Stimulated activated naive CD8-positive, alpha-beta T cell treated with anti-CD3 and anti-CD28 coated beads, Interleukin-15, Interleukin-2, amounts not matched to agents 100 U/mL and 50 U/mL, for 24 hours (primary cell): ENCODE measurements around the gene EGFR.

Experiments used
- ATAC-seq: fragments of 150-1000 bp; cut with Tn5 transposase; one replicate; pipeline ENCODE4 v1.10.0; 2021
- DNase-seq: peaks from one replicate; pipeline ENCODE4 v3.0.0; 2021

Gene EGFR

GRCh38 chr7:55171157-55171556 lies 152.3 kb downstream of the EGFR start:
- no peak for ATAC-seq

GRCh38 chr7:55172161-55172560 lies 153.3 kb downstream of the EGFR start:
- DNase-seq: no peak

More at GRCh38 chr7:55171157-55171556, 152.3 kb downstream of the EGFR start:
- no peak for DNase-seq

GRCh38 chr7:55172881-55173609 lies 154.2 kb downstream of the EGFR start:
- DNase-seq: no peak

More at GRCh38 chr7:55172161-55172560, 153.3 kb downstream of the EGFR start:
- no peak for ATAC-seq

GRCh38 chr7:55173671-55174070 lies 154.9 kb downstream of the EGFR start:
- DNase-seq (no peak), ATAC-seq (no peak)

More at GRCh38 chr7:55172881-55173609, 154.2 kb downstream of the EGFR start:
- ATAC-seq: no peak

GRCh38 chr7:55174456-55174855 lies 155.6 kb downstream of the EGFR start:
- DNase-seq (no peak), ATAC-seq (no peak)

GRCh38 chr7:55174856-55175255 lies 156.0 kb downstream of the EGFR start:
- no peak for DNase-seq
- no peak for ATAC-seq

- ATAC-seq: no peak
- no peak for DNase-seq
Observed at GRCh38 chr7:55177068-55177530, 158.3 kb downstream of the EGFR start.

- DNase-seq: no peak
- ATAC-seq: no peak
Observed at GRCh38 chr7:55177589-55178261, 158.9 kb downstream of the EGFR start.

GRCh38 chr7:55178292-55178862 lies 159.6 kb downstream of the EGFR start:
- DNase-seq: no peak
- no peak for ATAC-seq

GRCh38 chr7:55178863-55179773 lies 160.3 kb downstream of the EGFR start:
- DNase-seq (no peak), ATAC-seq (no peak)

GRCh38 chr7:55179931-55180682 lies 161.3 kb downstream of the EGFR start:
- ATAC-seq (peak; percentile 8), DNase-seq (no peak)

- ATAC-seq: no peak
- no peak for DNase-seq
Observed at GRCh38 chr7:55180963-55181542, 162.2 kb downstream of the EGFR start.

GRCh38 chr7:55181762-55182161 lies 162.9 kb downstream of the EGFR start:
- ATAC-seq: no peak
- DNase-seq: no peak

GRCh38 chr7:55183897-55184296 lies 165.1 kb downstream of the EGFR start:
- DNase-seq (no peak), ATAC-seq (no peak)

- ATAC-seq (no peak), DNase-seq (no peak)
Observed at GRCh38 chr7:55185321-55185802, 166.5 kb downstream of the EGFR start.

- DNase-seq: no peak
- ATAC-seq: no peak
Observed at GRCh38 chr7:55185941-55186609, 167.3 kb downstream of the EGFR start.

- ATAC-seq (no peak), DNase-seq (no peak)
Observed at GRCh38 chr7:55187701-55188491, 169.1 kb downstream of the EGFR start.

- DNase-seq (no peak), ATAC-seq (no peak)
Observed at GRCh38 chr7:55188590-55189138, 169.8 kb downstream of the EGFR start.

GRCh38 chr7:55189146-55189766 lies 170.4 kb downstream of the EGFR start:
- ATAC-seq (no peak), DNase-seq (no peak)
